NOMO-1 treated with DMSO at 0.1 percent for 48 hours (cell line): ENCODE data around the gene NXPE3.
"Not testable (repeated sequence)": the region's sequence is repeated elsewhere in the genome, so short reads cannot be mapped to it uniquely, and the experiment has no call there.

ENCODE experiments used
- DNase-seq: peaks from one replicate; lab custom pipeline; 2025; ENCODE audit not compliant: unreplicated experiment; lab: John Stamatoyannopoulos, UW

NXPE3 gene

GRCh38 chr3:101851072-101851770, 72.2 kb downstream of the NXPE3 start:
- no peak for DNase-seq

- DNase-seq = no peak
Observed at GRCh38 chr3:101851850-101852714, 73.1 kb downstream of the NXPE3 start.

- DNase-seq = no peak
Observed at GRCh38 chr3:101852983-101853840, 74.2 kb downstream of the NXPE3 start.

- DNase-seq = no peak
Observed at GRCh38 chr3:101853982-101854381, 75.0 kb downstream of the NXPE3 start.

- DNase-seq = no peak
Observed at GRCh38 chr3:101854608-101855304, 75.7 kb downstream of the NXPE3 start.

- no peak for DNase-seq
Observed at GRCh38 chr3:101857301-101857741, 78.3 kb downstream of the NXPE3 start.

- no peak for DNase-seq
Observed at GRCh38 chr3:101858464-101859030, 79.5 kb downstream of the NXPE3 start.

GRCh38 chr3:101859882-101860448, 81.0 kb downstream of the NXPE3 start:
- no peak for DNase-seq

GRCh38 chr3:101861212-101861788, 82.3 kb downstream of the NXPE3 start:
- peak; percentile 19 for DNase-seq

- DNase-seq = no peak
Observed at GRCh38 chr3:101861789-101862415, 82.9 kb downstream of the NXPE3 start.

GRCh38 chr3:101862416-101863165, 83.6 kb downstream of the NXPE3 start:
- no peak for DNase-seq

GRCh38 chr3:101864926-101865325, 85.9 kb downstream of the NXPE3 start:
- not testable (repeated sequence) for DNase-seq

- no peak for DNase-seq
Observed at GRCh38 chr3:101865751-101866509, 86.9 kb downstream of the NXPE3 start.

GRCh38 chr3:101867511-101867910, 88.5 kb downstream of the NXPE3 start:
- no peak for DNase-seq

- DNase-seq = no peak
Observed at GRCh38 chr3:101867996-101868395, 89.0 kb downstream of the NXPE3 start.

- no peak for DNase-seq
Observed at GRCh38 chr3:101868534-101869464, 89.8 kb downstream of the NXPE3 start.

GRCh38 chr3:101870138-101870537, 91.1 kb downstream of the NXPE3 start:
- no peak for DNase-seq
